CD4-positive, alpha-beta T cell treated with Interleukin-17A for 4 hours (primary cell): Measurements from ENCODE around the gene MAPK9.
"Not testable (repeated sequence)": the region's sequence is repeated elsewhere in the genome, so short reads cannot be mapped to it uniquely, and the experiment has no call there.

Source experiments
- DNase-seq: peaks from one replicate; pipeline ENCODE4 v3.0.0-alpha.2; 2020; ENCODE audit warnings: mixed read lengths

Gene MAPK9

DNA sequence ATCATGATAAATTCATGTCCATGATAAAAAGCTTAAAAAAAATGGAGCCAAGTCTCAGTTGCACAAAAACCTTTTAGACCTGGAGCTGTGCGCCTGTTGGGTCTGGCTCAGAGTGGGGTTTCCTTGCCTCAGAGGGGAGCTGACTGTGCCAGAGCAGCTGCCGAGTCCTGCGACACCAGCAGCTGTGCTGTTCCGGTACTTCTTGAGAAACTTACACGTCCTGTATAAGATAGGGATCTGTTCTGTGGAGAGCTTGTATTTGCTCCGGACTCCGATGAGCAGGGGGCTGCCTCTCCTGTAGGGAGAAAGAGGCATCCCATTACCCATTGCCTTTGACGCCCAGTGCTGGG, 32.7 kb upstream of the MAPK9 start:
- no peak for DNase-seq

DNA sequence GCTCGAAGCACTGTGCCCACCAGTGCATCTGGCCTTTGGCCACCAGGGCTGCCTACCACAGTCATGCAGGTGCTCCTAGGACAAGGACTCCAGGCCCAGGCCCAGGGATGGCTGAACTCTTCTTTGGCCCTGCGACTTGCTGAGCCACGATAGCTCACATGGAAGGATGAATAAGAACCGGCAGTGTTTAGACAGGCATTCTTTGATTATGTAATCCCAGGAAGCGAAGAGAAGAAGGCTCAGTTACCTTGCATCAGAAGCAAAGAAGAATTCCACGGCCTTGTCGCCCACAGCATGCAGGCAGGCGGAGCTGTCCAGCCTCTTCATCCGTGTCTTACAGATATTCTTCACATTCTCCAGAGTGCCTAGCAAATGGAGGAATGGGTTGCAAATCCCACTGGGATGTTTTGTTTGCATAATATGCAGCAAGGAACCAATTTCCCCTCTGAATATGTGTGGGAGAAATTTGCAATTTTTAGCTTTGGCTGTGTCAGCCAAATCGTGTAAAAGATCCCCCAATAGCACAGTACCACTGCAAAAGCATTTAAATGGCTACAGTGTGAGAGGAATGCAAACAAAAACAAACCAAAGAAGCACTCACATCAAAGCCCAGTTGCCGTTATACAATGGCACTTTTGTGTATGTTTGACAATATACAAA, 32.2 kb upstream of the MAPK9 start:
- DNase-seq: no peak

DNA sequence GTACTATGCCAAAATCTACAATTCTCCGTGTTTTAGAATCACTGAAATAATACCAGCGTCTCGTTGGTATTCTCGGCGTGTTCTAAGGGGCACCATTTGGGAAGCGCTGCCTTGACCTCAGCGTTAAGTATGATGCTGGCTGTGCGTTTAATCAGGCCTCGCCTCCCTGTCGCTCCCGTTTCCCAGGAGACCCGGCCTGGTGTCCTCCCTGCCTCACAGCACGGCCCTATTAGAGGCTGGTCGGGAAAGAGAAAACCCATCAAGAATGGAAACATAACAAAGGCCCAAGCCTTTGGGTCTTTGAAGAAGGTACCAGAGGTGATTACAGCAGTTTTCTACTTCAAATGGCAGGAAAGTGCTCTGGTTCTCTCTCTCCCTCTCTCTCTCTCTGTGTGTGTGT, 31.3 kb upstream of the MAPK9 start:
- DNase-seq: no peak

DNA sequence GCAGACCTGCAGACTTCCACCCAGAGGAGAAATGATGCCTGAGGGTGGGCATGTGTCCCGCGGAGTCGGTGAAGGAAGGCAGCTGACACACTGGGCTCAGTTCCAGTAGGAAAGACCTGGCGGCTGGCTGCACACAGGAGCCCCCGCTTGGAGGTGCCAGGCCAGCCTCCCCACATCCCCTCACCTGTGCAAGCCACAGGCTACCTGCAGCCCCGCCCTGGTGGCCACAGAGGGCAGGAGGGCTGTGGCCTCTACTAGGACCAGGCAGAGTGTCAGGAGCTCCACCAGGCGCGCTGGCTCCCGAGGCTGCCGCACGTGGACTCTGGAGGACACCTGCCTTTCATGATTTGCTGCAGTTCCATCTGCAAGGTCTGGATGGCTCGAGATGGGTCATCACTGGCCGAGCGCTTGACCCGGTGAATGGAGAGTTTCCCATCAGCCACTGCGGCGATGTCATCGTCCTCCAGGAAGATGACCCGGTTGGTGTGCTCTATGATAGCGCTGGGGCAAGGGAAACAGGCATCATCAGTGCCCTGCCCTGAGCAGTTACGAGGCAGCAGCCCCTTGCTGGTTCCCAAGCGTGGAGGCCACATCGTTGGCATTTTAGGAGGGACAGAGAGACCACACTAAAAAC, 26.7 kb upstream of the MAPK9 start:
- no peak for DNase-seq

DNA sequence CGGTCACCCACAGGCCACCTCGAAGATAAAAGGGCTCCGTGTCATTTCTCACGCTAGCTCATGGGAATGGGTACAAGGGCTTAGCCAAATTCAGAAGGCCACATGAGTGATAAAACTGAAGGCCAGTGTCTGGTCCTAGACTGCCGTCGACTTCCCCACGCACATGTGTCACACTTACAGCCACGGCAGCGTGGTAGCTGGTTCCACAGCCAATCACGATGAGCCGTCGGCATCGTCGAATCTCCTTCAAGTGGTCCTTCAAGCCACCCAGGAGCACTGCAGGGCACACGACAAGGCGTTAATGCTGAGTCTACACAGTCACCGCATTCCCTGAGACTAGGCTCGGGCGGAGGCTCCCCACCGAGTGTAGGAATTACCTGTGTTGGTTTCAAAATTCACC, 24.7 kb upstream of the MAPK9 start:
- DNase-seq: no peak

DNA sequence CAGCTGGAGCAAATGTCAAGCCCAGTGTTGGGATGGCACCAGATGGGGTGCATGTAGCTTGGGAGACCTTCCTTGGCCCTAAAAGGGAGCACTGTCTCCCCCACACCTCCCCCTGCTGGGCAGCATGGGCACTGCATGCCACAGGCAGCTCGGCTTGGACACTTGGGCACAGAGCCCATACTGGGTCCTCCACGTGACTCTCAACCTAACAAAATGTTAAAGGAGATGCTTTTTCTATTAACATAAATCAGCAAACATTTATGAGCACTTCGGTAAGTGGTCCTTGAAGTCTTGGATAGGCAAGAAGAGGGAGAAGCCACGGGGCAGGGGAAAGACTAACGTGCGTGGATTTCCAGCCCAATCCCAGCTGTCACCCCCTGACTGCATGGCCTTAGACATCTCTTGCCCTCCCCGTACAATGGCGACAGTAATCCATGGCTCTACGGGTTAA, 23.9 kb upstream of the MAPK9 start:
- peak; percentile 83 for DNase-seq

DNA sequence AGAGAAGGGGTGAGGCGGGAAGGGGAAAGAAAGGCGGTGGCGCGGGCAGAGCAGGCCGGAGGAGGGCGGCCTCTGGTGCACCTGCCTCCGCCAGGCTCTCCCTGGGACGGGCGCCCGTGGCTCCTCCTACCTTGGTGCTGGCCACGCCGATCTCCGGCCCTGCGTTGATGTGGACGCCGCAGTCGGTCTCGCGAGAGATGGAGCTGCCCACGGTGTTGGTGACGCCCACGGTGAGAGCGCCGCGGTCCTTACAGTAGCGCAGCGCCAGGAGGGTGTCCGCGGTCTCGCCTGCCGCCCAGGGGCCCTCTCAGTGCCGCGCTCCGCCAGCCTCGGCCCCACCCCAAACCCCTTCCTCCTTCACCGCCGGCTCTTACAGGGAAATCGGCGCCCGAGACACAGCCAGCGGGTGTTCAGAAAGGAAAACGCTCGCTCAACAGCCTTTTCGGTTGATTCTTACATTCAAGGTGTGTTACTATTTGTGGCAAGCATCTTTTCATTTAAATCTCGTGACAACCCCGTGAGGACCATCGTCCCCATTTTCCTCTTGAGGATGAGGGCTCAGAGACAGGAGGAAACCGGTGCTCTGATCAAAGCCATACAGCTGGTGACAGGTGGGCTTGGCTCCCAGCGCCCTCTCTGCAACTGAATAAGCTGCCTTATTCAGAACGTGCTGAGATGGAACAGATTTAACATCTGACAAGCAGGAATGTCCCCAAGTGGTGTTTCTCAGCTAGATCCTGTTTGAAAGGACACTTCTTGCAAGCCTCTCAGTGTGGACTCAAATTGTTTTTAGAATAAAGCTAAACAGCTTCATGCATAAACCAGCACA, 22.0 kb upstream of the MAPK9 start:
- DNase-seq: peak; percentile 74

DNA sequence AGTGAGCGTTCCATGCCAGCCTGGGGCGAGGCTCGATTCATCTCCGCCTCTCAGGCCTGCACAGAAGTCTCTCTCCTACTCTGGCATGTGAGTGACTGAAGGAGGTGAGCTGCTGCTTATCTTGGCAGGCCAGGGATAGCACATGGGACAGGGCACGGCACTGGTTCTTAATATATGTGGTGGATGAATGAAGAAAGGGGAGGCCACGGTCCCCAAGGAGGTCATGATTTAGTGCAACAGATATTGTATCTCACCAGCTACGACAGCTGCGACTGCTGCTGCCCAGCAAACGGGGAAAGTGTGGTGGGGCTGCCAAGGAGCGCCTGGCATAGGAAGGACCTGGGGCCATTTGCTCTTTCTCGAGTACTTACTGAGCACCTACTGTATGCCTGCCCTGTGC, 19.3 kb upstream of the MAPK9 start:
- DNase-seq: no peak

DNA sequence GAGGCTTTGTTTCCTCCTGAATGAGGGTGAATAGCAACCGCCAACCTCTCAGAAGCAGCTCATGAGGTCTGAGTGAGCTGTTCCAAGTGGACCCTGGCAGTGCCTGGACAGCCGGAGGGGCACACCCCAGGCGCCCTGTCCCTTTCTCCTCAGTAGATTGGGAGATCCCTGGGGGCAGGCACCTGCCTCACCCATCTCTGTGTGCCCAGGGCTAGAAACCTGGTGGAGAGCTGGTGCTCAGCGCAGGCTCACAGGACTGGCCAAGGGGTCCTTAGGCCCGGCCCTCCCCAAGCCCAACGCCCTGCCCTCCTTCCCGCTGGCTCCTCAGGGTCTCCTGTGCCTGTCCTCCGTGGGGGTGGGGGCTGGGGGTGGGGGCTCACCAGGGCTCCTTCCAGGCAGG, 14.9 kb upstream of the MAPK9 start:
- DNase-seq: no peak

DNA sequence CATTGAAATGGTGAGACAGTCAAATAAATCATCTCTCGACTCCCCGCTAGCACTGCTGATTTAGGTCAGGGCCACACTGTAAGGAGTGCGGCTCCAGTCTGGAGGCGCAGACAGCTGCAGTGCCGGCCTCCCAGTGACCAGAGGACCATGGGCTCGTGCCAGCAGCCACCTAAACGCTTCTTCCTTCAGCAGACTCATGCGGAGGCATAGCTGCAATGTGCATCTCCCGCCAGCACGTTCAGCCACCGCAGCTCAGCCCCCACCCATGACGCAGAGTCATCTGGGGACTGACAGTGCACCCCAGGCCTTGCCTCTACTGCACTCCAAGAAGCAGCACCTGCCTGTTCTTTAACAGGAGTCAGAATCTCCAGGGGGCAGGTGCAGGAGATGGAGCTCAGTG, 13.6 kb upstream of the MAPK9 start:
- DNase-seq: no peak

DNA sequence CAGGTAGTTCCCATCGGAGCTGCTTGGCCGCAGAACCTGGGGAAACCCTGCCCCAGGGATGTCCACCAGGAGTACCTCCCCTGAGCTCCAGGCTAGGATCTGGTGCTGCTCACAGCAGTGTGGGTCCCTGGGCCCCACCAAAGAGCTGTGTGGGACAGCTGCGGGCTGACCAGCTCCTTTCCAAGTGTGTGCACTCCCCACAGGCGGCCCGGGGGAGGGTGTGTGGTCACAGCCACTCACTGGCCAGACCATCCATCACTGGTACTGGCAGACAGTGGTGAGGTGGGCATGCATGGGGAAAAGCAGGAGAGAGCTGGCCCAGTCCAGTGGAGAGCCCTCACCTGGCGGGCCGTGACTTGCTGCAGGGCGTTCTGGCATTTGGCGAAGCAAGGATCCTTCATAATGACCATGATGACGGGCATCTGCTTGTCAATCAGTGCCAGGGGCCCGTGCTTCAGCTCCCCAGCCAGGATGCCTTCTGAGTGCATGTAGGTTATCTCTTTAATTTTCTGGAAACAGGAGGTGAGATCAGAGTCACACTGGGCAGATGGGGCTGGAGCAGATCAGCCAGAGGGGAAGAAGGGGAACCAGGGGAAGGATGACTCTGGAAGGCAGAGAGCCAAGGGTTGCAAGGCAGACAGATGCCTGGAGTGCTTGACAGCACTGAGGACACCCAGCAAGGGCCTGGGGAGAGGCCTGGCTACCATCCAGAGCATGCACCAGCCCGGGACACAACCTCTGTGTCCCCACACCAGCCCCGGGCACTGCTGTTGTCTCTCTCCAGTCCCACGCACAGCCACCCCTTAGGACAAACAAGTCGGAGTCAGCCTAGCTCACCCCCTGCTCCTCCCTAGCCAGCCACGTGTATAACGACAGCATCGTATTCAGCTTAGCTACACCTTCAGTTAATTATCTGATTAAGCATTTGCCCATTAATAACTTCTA, 12.8 kb upstream of the MAPK9 start:
- no peak for DNase-seq

DNA sequence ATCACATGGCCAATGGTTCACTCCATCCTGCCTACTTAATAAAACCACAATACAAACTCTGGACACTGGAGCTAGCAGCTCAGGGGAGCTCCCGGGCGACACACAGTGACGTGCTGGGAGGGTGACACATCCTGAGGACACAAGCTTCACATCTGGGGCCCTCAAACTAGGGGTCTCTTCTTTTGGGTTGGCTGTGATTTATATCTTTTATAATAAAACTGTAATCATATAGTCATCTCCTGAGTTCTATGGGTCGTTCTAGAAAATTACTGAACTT, 12.1 kb upstream of the MAPK9 start:
- DNase-seq: no peak

DNA sequence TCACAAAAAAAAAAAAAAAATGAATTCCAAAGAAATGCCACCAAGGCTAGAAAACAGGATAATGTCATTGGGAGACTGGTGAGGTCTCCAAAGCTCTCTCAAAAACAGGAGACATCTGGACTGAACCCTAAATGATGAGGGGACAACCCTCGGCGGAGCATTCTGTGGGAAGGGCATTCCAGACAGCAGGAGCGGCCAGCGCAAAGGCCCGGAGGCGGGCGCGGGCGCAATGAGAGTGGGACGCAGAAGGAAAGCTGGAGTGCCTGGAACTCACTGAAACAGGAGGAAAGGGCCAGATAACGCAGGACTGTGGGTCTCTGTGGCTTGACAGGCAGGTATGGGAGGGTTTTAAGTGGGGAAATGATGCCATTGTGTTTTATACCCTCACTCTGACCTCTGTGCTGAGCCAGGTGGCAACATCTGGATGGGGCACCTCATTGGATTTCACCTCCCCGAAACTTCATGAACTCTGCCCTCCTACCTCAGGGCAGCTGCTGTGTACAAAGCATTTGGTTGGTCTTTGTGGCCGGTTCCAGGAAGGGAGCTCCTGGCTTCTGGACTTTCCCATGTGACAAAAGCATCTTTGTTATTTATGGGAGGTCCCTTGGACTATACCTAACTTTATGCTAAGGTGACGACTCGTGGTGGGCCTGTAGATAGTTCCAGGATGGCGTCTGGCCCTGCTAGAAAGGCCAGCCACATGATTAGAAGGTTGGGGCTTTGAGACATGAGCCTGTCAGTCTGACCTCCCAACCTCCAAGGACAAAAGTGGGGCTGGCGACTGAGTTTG, 11.5 kb upstream of the MAPK9 start:
- DNase-seq: no peak

DNA sequence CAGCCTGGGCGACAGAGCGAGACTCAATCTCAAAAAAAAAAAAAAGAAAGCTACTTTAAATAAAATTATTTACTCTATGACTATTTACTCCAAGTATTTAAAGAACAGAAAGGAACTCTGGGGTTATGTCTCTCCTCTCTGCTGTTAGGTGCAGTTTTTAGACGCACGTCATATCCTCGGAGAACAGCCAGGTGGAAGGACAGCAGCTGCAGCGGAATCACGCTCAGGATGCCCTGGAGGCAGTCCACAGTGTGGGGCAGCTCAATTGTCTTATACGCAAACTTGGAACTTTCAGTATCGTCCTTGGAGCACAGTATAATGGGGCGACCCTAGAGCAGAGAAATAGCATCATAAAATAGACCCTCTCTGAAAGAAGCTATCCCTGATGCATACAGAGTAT, 10.4 kb upstream of the MAPK9 start:
- no peak for DNase-seq

DNA sequence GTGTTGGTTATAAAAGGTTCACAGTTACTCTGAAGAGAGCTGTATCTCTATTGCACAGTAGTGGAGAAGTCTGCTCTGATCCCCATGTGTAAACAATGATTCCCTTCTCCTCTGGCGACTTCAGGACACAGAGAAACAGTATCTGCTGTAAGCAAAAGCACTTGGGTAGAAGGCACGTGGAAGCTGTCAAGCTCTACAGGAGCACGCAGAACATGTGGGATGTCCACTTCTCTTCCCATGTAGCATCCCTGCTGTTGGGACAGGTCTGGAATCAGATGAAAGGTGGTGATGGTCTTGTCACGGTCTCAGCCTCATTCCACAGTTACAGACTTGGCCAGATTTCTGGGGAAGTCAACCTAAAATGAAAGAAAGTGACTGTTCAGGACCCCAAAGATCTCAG, 9.4 kb upstream of the MAPK9 start:
- no peak for DNase-seq

DNA sequence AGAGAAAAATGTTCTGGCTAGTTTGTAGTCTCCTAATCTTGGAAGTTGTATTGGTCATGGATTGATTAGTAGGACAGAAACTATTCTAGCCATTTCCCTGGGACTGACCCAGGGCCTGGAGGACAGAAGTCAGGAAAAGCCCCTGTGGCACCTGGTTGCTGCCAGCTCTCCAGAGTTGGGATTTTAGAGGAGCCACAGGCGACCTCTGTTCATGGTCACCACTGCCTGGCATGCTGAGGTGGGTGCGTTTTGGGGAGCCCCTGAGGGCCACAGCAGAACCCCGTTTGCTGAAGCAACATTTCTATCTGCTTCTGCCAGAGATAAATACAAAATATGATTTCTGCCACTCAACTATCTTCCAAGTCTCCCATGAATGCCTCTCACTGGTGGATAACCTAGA, 7.6 kb upstream of the MAPK9 start:
- DNase-seq: no peak

DNA sequence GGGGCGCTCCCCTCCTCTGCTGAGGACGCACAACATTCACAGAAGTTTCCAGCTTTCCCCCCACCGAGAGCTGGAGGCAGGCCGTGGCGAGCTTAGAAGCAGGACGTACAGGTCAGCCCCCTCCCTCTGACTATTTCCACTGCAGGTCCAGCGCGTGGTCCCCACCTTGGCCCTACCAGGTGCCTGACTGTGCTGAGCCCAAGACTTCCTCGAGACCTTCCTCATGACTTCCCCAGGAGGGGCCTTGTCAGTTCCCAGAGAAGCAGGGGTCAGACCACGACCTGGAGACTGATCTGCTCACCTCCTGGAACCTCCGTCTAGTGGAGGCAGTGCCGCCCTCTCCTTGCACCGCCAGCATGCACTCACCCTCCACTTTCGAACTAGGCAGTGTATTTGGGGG, 7.1 kb upstream of the MAPK9 start:
- not testable (repeated sequence) for DNase-seq

DNA sequence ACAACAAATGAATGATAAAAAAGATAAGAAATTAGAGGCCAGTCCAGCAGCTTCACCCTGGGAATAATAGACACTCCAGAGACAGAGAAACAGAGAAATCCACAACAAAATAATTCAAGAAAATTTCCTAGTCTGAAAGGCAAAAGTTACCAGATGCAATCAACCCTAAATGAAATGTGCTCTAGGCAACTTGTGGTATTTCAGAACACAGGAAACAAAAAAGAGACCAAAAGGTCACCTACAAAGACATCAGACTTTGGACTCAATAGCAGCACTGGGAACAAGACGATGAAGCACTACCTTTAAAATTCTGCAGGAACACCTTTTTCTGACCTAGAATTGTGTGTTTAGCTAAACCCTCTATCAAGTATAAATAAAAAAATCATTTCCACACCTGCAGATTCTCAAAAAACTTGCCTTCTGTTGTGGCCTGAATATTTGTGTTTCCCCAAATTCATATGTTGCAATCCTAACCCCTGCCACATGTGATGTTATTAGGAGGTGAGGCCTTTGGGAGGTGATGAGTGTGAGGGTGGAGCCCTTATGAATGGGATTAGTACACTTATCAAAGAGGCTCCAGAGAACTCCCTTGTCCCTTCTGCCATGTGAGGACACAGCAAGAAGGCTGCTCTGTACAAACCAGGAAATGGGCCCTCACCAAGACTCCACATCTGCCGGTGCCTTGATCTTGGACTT, 5.9 kb upstream of the MAPK9 start:
- DNase-seq: no peak

DNA sequence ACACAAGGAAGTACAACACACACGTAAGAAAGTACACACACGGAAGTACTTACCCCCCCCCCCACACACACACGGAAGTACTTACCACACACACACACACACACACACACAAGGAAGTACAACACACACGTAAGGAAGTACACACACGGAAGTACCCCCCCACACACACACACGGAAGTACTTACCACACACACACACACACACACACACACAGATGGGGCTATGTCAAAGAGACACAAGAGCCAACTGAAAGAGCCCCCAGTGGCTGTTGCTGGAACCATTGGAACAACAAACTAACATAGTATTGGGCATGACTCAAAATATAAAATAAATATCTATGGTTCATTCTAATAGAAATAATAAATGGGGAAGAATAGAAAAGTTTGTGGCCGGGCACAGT, 4.9 kb upstream of the MAPK9 start:
- DNase-seq: no peak

DNA sequence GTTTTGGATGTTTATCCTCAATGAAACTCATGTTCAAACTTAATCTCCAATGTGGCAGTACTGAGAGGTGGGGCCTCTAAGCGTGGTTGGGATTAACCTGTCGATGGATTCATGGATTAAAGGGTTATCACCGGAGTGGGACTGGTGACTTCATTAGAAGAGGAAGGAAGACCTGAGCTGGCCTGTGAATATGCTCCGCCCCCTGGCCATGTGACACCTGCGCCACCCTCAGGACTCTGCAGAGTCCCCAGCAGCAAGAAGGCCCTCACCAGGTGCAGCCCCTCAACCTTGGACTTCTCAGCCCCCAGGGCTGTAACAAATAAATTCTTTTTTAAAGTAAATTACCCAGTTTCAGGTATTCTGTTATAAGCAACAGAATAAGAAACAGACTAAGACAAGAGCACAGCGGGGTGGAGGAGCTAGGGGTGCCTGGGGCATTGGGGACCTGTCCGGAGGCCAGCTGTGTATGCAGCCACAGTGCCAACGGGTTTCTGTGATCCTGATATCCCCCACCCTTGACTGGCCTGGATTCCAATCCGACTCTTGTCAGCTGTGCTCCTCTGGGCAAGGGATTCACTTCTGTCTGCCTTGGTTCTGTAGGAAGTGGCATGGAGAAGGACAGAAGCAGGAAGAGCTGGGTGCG, 3.2 kb upstream of the MAPK9 start:
- no peak for DNase-seq

DNA sequence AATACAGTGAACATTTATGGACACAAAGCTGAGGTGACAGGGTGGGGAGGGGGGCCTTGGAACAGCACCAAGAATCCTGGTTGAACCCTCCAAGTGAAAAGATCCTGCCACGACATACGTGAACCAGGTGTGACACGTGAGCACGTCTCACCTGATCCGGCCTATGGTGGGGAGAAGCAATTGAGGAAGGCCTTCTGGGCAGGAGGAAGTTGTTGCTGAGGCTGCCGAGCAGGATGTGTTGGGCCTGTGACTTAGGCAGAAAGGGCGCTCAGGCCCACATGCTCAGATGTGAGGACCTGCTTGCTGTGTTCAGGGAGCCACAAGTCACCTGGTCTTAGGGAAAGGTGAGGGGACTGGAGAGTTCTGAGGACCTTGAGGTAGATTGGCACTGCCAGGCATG, 2.5 kb upstream of the MAPK9 start:
- DNase-seq: no peak
